ENCODE results near the gene HNRNPAB.

- TF ChIP-seq ZBTB33 (CRISPR knock-in tag; IDR thresholded peaks at IDR 0.05): no peak
- no peak for TF ChIP-seq ZFP30 (CRISPR knock-in tag; IDR thresholded peaks at IDR 0.05; ENCODE audit: borderline replicate concordance)
- TF ChIP-seq, protein P1, sequence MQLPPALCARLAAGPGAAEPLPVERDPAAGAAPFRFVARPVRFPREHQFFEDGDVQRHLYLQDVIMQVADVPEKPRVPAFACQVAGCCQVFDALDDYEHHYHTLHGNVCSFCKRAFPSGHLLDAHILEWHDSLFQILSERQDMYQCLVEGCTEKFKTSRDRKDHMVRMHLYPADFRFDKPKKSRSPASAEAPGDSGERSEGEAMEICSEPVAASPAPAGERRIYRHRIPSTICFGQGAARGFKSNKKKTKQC (CRISPR knock-in tag; IDR thresholded peaks at IDR 0.05): no peak
- TF ChIP-seq ATF1 (CRISPR knock-in tag; IDR thresholded peaks at IDR 0.05): no peak
- TF ChIP-seq ATF1 (tag; IDR thresholded peaks at IDR 0.05): no peak
- TF ChIP-seq BRCA1 (IDR thresholded peaks at IDR 0.05): no peak
- TF ChIP-seq BRCA1 (CRISPR knock-in tag; IDR thresholded peaks at IDR 0.05): no peak
- TF ChIP-seq FOXJ3 (CRISPR knock-in tag; IDR thresholded peaks at IDR 0.05): no peak
- peak; percentile 71 to 85 (median 72) for TF ChIP-seq CTCF (IDR thresholded peaks at IDR 0.05 in 2 of 3, conservative IDR thresholded peaks at IDR 0.05 in 1 of 3; ENCODE audit: insufficient read depth in 2 of 3, low read depth in 1 of 3, low read length in 3 of 3)
- no peak for TF ChIP-seq CEBPB (tag; IDR thresholded peaks at IDR 0.05)
- TF ChIP-seq ZNF589 (CRISPR knock-in tag; IDR thresholded peaks at IDR 0.05; ENCODE audit: low read depth): no peak
- no peak for TF ChIP-seq CHD4 (IDR thresholded peaks at IDR 0.05; ENCODE audit: insufficient read depth, insufficient replicate concordance, low read depth, low read length, poor library complexity, severe bottlenecking)
- no peak for TF ChIP-seq PRPF4 (IDR thresholded peaks at IDR 0.05; ENCODE audit: insufficient read depth, low read depth, low read length, poor library complexity, severe bottlenecking)
- TF ChIP-seq, protein P2, sequence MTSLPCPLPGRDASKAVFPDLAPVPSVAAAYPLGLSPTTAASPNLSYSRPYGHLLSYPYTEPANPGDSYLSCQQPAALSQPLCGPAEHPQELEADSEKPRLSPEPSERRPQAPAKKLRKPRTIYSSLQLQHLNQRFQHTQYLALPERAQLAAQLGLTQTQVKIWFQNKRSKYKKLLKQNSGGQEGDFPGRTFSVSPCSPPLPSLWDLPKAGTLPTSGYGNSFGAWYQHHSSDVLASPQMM (CRISPR knock-in tag; IDR thresholded peaks at IDR 0.05): no peak
Observed at GRCh38 chr5:178196986-178197385, 7.3 kb upstream of the HNRNPAB start.

All from K562 (cell line).